Measurements from ENCODE around the gene TASL. TPM values are rescaled to one million over a fixed set of nuclear protein-coding genes. Genes with fewer than 3 reads are reported as not detected.
A peak's percentile ranks its signal among the peaks of the same experiment; 100 is the strongest.

TASL gene
- polyA plus RNA-seq, 3 donors: 22.2 to 34.4 (median 28.7) TPM

GRCh38 chrX:30533835-30534234 is 43.7 kb downstream of the TASL start:
- Histone ChIP-seq H3K9me3 (replicated peaks in 1 of 2; ENCODE audit: control insufficient read depth in 1 of 2, insufficient read depth in 1 of 2, low read length in 2 of 2) (no peaks in the 10 kb centered on the region), H3K4me2 (replicated peaks; ENCODE audit: extremely low read depth, low read length, poor library complexity, severe bottlenecking) (no peak overlapping the region), H3K79me2 (ENCODE audit: insufficient read depth, low read length) (no peaks in the 10 kb centered on the region), H3K27ac (ENCODE audit: low read depth in 1 of 2, low read length in 2 of 2) (peak overlapping the region in 1 of 2 donors; percentile 67), H3K4me1 (ENCODE audit: control insufficient read depth in 1 of 2, insufficient read depth in 2 of 2, low read length in 2 of 2) (peaks cover 13 to 28% of the 10 kb centered on the region in 2 donors), H4K20me1 (ENCODE audit: insufficient read depth, low read length) (no peaks in the 10 kb centered on the region), H3K27me3 (ENCODE audit: control insufficient read depth in 2 of 2, insufficient read depth in 2 of 2, low read length in 2 of 2) (peaks cover 0 to 6% of the 10 kb centered on the region in 2 donors), H3K9ac (ENCODE audit: insufficient read depth, low read length, poor library complexity, severe bottlenecking) (no peak overlapping the region), H3K36me3 (replicated peaks in 1 of 2; ENCODE audit: control insufficient read depth in 1 of 2, insufficient read depth in 2 of 2, low read length in 2 of 2) (no peaks in the 10 kb centered on the region), H2AFZ (ENCODE audit: insufficient read depth, low read depth, low read length, poor library complexity, severe bottlenecking) (no peak overlapping the region), H3K4me3 (replicated peaks in 1 of 3; ENCODE audit: low read depth in 2 of 3, low read length in 3 of 3) (no peak overlapping the region)
- DNase-seq: peak in 2 of 3 donors; percentile 25 to 69
- Mint-ChIP-seq H3K27ac (peak overlapping the region; percentile 66 to 92 (median 82)), H3K27me3 (ENCODE audit: low read depth in 3 of 3) (peaks cover 0 to 5% (median 0%) of the 10 kb centered on the region in 3 donors), H3K36me3 (no peaks in the 10 kb centered on the region), H3K4me1 (peaks cover 30% of the 10 kb centered on the region), H3K9me3 (peaks cover 0 to 8% (median 3%) of the 10 kb centered on the region in 7 donors), H3K4me3 (no peak overlapping the region)
- no CpG with 5 or more reads among the region's 1 CpG for WGBS (ENCODE audit: insufficient coverage)
- intact Hi-C loops (cut with micrococcal nuclease): no loop called here
- no peak for TF ChIP-seq CTCF (IDR thresholded peaks at IDR 0.05)

GRCh38 chrX:30533266-30533665 is 44.3 kb downstream of the TASL start:
- Mint-ChIP-seq H3K27me3 (ENCODE audit: low read depth in 3 of 3) (peaks cover 0 to 5% (median 0%) of the 10 kb centered on the region in 3 donors), H3K4me3 (no peak overlapping the region), H3K27ac (peak overlapping the region; percentile 66 to 92 (median 82)), H3K4me1 (peaks cover 30% of the 10 kb centered on the region), H3K9me3 (peaks cover 0 to 13% (median 3%) of the 10 kb centered on the region in 7 donors), H3K36me3 (peaks cover 0 to under 1% of the 10 kb centered on the region in 2 donors)
- DNase-seq: peak; percentile 44 to 78 (median 64)
- no peaks in the 10 kb centered on the region for H3K79me2 ChIP-seq (ENCODE audit: insufficient read depth, low read length)
- H3K36me3 ChIP-seq (replicated peaks in 1 of 2; ENCODE audit: control insufficient read depth in 1 of 2, insufficient read depth in 2 of 2, low read length in 2 of 2): no peaks in the 10 kb centered on the region
- peaks cover 0 to 3% of the 10 kb centered on the region in 2 donors for H3K9me3 ChIP-seq (replicated peaks in 1 of 2; ENCODE audit: control insufficient read depth in 1 of 2, insufficient read depth in 1 of 2, low read length in 2 of 2)
- peaks cover 13 to 28% of the 10 kb centered on the region in 2 donors for H3K4me1 ChIP-seq (ENCODE audit: control insufficient read depth in 1 of 2, insufficient read depth in 2 of 2, low read length in 2 of 2)
- H3K27ac ChIP-seq (ENCODE audit: low read depth in 1 of 2, low read length in 2 of 2): peak overlapping the region in 1 of 2 donors; percentile 67
- TF ChIP-seq CTCF (IDR thresholded peaks at IDR 0.05): no peak
- no peak overlapping the region for H2AFZ ChIP-seq (ENCODE audit: insufficient read depth, low read depth, low read length, poor library complexity, severe bottlenecking)
- H3K9ac ChIP-seq (ENCODE audit: insufficient read depth, low read length, poor library complexity, severe bottlenecking): no peak overlapping the region
- WGBS (ENCODE audit: insufficient coverage): no CpG with 5 or more reads among the region's 2 CpGs
- H4K20me1 ChIP-seq (ENCODE audit: insufficient read depth, low read length): no peaks in the 10 kb centered on the region
- intact Hi-C loops (cut with micrococcal nuclease): no loop called here
- no peak overlapping the region for H3K4me2 ChIP-seq (replicated peaks; ENCODE audit: extremely low read depth, low read length, poor library complexity, severe bottlenecking)
- H3K27me3 ChIP-seq (ENCODE audit: control insufficient read depth in 2 of 2, insufficient read depth in 2 of 2, low read length in 2 of 2): peaks cover 0 to 6% of the 10 kb centered on the region in 2 donors
- H3K4me3 ChIP-seq (replicated peaks in 1 of 3; ENCODE audit: low read depth in 2 of 3, low read length in 3 of 3): no peak overlapping the region

Measured in CD14-positive monocyte (primary cell).